Umbilical cord (tissue), 2 donors: ENCODE results near the gene MED9. TPM values are rescaled to one million over a fixed set of nuclear protein-coding genes. Genes with fewer than 3 reads are reported as not detected.
A peak's percentile ranks its signal among the peaks of the same experiment; 100 is the strongest.

Experiments
- DNase-seq: peaks from one replicate; pipeline ENCODE4 v3.0.0-alpha.2; 2015; ENCODE audit warnings: low spot score
- total RNA-seq: library from RNA; depleted of rRNA; stranded (reverse); fragments of >200 nt; gene quantifications from one replicate; pipeline ENCODE4 v1.2.3, GENCODE V29; 2014; ENCODE audit warnings: low replicate concordance; ENCODE audit not compliant: insufficient read depth

MED9 gene
- total RNA-seq, 1 donor from 2014 or later = 24.1 TPM

DNA sequence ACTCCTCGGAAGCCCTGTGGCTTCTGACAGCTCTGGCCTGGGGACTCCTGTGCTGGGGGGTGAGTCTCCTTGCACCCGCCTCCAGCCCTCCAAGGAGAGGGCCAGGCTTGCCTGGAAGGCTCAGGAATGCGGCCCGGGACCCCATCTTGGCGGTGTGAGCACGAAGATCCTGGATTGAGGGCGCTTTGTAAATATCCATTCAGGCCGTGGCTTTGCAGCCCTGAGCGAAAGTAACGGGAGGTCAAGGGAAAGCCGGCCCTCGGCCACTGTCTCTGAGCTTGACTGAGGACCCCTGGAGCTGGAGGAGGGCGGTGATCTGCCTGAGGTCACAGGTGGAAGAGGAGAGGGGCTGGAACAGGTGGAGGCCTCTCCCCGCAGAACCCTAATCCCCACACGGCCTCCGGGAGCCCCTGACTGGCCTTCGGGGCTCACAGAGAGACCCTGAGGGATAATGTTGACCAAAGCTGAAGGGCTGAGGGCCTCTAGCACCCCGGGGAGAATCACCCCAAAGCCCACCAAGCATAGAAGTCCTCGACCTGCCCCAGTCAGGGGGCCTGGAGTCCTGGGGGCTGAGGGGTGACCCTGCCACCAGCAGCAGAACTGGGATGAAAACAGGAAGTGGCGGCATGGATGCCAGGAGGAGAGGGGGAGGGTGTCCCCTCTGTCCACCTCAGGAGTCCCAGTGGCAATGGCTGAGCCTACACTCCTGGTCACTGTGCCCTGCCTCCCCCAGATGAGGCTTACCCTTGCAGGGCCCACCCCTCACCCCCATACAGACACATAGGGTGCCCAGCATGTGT is 27.7 kb downstream of the MED9 start:
- no peak for DNase-seq

DNA sequence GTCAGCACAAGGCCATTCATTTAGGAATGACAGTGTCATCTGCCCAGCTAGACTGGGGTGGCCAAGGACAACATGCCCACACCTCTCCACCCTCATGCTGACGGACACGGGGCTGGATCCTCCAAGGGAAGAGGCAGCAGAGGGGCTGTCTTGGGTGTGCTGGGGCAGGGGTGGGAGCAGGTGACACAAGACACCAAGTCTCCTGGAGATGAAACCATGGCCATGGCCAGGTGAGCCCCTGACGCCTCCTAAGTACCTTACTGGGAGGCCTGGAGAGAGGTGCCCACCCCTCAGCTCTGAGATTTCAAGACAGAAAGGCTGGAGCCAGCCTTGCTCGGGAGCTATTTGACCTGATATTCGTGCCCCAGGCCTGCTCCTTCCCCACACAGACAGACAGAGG is 28.4 kb downstream of the MED9 start:
- DNase-seq = no peak

DNA sequence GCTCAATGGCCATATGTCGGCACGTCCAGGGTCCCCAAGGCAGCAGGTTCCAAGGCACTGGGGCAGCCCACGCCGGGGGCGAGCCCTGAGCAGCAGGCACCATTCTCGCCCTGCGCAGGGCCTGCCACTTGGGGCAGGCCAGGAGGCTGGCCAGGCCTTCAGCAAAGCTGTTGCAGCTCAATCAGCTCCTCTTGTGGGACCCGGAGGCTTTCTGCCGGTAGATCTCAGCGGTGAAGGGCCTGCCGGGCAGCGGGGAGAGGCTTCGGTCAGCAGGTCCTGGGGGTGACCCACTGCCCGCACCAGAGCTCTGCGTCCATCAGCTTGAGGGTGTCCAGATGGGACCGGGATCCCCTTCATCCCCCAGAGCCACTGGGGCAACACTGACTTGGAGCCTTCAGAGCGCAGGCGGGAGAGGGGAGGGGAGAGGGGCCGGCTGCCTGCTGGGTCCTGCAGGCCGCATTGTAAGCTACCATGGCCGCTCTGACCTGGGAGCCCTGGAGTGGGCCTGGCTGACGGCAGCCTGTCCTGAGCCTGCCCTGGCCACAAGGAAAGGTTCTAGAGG is 28.9 kb downstream of the MED9 start:
- DNase-seq = no peak

DNA sequence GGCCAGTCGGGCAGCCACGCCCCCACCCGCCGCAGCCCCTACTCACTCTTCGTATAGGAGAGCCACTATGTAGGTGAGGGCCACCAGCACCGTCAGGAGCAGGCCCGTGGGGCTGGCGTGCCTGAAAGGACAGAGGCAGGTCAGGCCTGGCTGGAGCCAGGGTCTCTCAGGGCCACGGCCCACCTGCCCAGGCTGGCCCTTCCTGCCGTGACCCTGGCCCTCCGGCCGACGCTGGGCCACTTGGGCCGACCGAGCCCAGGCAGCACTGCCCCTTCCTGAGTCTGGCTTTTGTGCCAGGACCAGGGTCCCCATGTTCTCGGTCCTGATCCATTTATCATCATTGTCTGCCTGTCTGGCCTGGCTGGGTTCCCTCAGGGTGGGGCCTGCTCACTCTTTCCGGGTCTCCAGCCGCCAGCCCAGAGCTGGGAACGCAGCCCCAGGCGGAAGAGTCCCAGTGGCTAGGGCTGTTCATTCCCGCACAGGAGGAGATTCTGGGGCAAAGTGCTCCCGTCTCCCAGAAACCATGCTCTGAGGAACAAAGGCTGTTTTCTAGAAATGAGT is 29.5 kb downstream of the MED9 start:
- DNase-seq = no peak

DNA sequence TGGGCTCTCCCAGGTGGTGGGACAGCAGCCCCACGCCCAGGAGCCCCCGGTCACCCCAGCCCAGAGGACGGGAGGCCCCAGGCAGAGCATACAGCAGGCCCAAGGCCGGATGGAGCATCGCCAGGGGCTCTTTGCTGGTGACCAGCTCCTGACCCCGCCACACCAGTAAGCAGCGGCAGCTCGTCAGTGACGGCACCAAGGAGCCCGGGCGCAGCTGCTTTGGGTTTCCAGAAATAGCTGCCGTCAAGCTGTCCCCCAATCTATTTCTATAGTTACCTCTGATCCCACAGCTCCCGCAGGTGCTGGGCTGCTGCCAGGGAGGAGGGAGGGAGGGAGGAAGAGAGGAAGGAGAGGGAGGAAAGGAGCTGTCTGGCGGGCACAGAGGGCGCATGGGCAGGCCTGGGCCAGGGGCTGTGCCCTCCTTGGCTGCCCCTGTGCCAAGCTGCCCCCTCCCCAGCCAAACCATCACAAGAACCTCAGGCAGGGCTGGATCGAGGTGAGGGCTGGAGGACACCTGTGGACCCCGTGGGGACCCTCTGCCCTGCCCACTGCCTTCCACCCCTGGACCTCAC is 30.2 kb downstream of the MED9 start:
- no peak for DNase-seq

DNA sequence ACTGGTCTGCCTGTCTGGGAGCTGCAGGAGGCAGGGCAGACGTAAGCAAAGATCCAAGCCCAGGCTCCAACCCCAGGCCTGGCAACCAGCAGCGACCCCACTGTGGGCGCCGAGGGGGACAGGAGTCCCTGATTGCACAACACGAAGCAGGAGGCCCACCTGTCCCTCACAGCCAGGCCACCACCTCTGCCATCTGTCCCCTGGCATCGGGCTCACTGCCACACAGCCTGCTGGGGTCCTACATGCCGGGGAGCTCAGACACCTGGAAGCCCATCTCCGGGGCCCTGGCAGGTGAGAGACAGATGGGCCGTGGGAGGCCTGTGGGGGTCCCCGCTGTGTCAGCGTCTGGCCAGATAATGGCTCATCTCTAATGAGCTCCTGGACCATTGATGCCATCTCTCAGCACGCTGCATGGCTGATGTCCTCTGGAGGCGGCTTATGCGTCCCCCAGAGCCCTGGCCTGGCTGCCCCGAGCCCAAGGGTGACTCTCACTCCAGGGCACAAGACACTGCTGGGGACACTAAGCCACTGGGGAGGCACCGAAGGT is 30.7 kb downstream of the MED9 start:
- no peak for DNase-seq

DNA sequence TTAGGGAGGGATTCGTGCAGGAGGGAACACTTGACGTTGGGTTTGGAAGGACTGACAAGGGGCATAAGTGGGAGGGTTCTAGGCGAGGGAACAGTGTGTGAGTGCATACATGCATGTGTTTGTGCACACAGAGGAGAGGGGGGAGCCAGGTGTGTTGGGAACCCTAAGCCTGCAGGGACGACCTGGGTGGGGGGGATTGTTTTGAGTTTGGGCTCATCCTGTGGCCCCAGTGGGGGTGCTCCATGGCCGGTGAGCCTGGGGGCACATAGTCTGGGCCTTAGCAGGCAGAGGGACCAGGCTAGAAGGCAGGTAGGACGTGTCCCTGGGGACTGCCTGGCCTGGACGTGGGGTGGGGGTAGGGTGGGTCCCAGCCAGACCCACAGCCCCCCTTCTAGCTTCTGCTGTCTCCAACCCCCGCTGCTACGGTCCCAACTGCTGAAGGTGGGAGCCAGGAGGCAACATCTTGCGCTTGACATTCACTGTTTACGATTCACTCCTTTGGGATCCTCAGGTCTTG is 31.3 kb downstream of the MED9 start:
- DNase-seq = no peak

DNA sequence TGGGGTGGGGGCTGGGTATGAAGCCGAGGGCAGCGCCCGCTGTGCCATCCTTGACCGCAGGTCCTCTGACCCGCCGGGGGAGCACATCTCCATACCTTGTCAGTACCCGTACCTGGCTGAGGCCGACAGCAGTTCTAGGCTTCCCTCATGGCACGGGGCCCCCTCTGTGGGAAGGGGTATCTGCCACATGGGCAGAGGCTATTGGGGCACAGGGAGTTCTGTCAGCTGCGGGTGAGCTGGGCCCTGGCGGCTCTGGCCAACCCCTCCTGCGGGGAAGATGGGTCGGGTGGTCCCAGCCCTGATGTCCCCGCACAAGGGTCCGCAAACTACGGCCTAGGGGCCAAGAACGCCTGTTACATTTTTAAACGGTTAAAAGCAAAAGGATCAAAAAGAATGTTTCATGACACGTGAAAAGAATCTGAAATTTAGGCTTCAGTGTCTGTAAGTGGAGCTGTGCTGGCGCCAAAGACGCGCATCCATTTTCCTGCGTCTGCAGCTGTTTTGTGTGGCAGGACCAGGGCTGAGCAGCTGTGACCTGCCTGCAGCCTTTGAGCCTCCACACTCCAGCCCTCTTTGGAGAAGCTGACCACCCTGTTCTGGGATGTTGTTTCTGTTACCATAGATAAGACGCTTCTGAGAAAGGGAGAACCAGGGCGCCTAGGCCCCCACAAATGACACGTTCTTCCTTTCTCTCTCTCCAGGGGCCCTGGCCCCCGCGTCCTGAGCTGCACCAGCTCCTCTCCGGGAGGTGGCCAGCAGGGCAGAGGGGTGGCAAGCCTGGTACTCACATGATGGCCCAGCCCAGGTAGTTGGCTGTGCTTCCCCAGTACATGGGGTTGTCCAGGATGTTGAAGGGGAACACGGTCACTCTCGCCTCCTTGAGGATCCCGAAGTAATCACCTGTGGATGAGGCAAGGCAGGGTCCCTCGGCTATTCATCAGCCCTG is 32.1 kb downstream of the MED9 start:
- no peak for DNase-seq

DNA sequence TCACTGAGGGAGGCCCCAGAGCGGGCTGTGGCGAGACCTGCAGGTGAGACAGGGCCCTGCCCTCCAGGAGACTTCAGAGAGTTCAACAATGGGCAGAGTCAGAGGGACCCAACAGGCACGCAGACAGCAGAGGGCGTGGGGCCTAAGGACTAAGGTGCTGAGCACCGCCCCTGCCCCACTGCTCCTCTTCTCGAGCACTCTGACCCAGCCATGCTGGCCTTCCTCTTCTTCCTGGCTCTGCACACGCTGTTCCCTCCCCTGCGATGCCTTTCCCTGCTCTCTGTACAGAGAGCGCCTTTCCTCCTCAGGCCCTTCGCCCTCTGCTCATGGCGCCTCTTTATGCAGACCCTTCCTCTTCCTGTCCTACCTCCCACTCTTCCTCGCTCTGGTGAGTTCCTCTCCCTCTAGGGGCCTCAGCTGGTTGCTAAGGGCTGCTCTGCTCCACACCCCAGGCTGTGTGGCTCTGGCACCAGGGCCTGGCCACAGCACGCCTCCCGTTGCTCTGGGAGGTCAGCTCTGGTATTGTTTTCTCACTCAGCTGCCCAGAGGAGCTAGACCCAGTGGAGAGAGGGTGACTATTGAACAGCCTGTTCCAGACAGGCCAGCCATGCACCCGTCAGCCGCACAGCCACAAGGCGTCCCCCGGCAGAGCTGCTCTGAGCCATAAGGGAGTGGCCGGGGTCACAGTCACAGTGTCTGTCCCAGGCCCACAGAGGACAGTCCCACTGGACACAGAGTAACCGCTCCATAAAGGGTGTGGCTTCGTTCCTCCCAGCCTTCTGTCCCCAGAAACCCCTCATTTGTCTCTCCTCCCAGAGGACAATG is 33.0 kb downstream of the MED9 start:
- DNase-seq = no peak

DNA sequence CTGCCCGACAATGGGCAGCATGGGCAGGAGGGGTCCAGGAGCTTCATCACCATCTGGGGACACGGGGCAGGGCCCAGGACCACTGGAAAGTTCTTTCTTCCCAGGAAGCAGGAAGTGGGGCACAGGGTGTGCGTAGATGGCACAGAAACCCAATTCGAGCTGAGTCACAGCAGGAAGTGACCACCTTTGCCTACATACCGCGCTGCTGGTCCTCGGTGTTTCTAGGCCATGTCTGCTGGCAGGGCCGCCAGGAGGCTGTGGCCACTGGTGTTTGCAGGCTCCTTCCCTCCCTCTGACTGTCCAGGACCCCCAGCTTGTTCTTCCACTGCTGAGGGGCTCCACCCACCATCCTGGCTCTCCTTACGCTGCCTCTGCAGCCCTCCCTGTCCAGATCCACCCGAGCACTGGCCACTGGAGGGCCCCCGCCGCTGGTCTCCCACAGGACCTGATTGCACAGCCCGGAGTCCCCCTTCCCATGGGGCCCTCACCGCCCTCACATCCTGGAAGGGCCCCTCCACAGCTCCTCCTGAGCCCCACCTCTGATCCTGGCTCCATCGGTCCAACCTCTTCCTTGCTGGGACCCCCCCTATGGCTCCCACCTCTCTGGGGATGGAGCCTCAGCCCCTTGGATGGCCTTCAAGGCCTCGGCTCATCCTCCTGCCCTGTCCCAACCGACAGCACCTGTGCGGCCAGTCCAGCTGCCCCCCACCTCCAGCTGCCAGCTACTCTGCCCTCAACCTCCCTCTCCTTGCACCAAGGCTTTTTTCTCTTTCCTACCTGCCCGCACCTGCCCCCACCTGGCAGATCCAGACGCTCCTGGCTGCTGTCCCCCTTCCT is 33.9 kb downstream of the MED9 start:
- DNase-seq = no peak

DNA sequence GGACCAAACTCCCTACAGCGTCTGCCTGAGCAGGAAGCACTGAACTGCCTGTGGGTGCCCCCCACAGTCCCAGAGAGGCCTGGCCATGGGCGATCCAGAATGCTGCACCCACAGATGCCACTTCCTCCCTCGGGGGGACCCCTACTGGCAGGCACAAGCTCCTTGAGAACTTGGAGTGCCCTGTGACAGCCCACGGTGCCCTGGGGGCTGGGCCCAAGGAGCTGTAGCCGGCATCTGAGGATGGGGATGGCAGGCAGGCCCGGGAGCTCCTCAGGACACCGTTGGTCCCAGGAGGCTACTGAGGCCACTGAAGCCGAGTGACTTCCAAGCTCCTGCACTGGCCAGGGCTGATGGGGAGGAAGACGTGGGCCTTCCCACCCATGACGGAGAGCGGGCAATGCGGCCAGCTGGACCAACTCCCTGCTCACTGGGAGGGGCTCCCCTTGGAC is 34.5 kb downstream of the MED9 start:
- no peak for DNase-seq

DNA sequence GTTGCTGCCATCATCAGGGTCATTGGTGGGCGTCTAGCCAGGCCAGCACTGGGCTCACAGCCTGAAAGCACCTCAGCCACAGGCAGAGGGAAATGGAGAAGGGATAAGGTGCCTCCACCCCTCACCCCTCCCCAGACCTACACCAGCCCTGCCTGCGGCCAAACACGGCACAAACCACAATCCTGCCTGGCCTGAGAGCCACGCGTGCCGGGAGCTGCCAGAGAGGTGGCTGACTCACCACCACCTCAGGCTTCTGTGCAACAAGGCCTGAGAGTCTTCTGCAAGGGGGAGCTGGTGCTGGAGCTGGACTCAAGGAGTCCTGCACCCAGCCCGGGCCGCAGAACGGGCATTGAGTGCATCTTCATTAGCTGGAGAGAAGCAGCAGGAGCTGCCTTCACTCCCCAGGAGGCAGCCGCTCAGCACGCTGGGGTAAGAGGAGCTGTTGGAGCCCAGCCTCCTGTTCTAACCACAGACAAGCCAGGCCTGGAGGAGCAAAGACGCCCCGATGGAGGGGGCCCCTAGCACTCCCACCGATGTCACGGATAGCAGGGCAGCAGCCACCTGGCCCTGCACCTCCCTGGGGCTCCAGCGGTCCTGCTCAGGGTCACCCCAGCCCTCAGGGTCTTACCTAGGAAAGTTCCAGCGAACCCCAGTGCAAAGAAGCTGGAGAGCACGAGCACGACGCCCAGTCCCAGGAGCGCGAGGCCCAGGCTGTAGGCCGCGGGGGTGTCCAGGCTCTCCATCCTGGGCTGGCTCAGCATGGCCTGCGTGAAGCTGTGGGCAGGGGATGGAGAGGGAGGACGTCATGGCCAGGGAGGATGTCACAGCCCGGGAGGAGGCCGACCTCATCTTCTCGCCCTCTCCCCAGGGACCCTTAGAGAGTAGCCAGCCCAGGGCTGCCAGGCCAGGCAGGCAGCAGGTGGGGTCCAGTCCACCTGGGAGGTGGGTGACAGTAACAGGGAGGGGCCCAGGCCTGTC is 35.4 kb downstream of the MED9 start:
- DNase-seq = no peak

DNA sequence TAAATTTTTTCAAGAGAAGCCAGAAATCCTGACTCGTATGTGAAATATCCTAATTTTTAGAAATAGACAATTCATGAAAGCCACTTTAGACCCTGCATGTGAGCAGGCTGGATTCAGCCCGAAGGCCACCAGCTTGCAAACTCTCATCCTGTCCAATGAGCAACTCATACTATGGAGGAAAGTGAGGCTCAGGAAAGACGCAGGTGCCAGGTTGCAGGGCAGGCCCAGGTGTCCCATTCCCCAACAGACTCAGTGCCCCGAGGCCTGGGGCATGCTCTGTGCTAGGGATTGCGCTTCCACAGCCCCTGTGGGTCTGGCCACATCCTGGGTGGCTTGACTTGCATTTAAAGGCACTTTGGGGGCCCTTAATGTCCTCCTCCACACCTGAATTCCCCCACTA is 36.1 kb downstream of the MED9 start:
- no peak for DNase-seq

DNA sequence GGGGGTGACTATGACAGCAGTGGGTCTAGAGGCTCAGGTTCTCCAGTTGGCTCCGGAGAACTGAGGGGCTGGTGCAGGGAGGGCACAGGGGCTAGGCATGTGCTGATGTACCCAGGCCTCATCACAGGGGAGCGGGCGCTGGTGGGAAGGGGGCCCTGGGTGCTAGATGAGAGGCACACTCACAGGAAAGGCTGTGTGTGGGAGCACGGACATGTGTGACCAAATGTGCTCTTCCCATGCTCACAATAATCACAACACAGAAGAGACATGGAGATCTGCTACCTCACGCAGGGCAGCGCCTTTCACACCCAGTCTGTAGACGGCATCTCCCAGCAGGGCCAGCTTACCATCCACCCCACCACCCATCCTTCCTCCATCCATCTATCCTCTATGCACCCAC is 36.8 kb downstream of the MED9 start:
- no peak for DNase-seq

DNA sequence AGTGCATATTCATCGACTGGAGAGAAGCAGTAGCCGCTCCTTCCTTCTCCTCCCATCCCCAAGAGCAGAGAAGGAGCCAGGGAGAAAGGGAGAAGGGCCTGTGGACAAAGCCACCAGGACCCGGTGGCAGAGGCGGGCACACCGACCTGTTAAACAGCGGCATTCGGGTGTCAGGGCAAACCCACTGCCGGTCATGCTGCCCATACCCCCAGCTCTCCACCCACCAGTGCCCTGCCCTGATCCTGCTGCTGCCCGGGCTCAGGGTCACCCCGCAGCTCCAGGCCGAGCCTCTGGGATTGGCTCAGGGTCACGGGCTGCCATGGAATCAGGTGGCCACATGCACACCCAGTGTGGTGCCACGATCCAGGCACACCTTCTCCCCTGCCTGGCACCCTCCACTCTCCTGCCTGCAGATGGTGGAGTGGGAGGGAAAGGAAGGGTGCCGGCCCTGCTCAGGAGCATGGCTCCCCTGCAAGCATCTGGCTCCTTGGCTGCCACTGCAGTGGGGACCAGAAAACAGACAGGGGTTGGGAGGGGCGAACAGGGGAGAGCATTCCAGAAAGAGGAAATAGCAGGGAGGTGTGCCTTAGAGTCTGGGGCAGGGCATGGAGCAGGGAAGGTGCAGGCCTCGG is 37.7 kb downstream of the MED9 start:
- DNase-seq = no peak

DNA sequence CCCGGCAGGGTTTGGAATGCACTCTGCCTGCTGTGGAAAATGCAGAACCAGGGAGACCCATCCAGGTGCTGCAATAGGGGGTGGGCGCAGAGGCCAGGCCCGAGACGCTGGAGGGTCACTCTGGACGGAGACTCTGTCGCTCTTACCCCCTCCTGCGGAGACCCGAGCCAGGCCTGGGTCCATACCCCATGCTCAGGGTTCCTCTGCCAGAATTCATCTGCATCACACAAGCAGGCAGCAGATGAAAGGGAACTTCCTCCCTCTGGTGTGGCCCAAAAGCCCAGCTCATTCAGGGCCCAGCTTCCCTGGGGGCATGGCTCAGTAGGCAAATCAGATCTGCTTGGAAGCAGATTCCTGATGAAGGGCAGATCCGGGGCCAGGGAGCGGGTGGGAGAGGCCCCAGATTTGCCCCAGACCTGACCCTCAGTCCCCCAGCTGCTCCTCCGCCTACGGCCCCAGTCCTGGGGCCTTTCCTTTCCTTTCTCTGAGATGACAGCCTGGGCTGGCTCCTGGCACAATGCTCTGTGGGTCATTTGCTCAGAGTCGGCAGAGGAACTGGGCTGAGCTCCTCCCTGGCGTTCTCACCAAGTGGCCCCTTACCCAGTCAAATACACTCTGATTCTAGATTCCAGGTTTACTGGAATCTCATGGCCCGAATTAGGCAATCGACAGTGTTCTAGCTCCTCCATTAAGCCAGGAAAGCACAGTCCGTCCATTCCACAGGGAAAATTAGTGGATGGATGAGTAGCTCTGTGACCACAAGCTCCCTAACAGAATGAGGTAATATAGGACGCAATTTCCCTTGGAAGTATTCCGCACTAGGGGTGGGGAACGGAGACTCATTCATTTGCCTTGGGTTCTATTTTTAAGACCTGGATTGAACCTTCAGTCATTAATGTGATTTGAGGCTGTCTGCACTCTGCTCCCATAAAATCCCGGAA is 38.5 kb downstream of the MED9 start:
- DNase-seq = peak; percentile 59
